HTERT RPE-1 (cell line): ENCODE measurements around the gene BHLHE41.

Experiments
- in situ Hi-C: fragments of 300-500 bp; cut with MboI; formaldehyde crosslinking; loops from 4 replicates; pipeline ENCODE4 v1.14.3; 2020; ENCODE audit warnings: low sequenced_read_pairs

The BHLHE41 gene

DNA sequence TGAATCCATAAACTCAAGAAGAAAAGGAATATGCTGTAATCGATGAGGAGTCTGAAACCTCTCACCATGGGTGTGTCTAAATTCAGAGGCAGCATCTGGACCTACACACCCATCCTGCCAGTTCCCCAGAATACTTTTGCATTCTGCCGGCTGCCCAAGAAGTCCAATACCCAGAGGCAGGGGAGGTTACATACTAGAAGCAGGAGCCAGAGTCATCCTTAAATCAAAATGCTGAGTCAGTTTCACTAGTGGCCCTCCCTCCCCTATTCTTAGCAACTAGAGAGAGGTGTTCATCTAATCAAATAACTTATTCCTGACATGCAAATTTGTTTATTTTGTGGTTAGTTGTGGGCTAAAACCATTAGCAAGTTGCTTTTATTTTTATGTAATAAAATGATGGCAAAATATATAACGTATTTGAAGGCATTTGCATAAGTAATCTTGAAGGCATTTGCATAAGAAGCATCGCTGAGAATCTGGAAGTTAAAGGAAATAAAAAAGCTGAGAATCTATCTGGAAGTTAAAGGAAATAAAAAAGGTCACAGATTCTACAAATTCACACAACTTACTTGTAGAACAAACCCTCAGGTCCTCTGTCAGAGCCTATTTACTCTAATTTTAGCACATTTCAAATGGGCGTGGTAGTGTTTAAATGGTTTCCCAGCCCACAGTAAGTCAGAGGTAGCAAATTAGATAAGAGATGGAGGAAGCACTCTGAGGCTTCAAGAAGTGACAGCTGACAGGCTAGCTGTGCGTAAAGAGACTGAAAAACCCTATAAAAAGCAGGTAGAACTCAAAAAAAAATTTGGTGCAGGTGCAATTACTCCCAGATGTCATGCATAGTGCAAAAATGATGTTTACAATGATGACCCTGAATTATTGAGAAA lies 7.8 kb downstream of the BHLHE41 start:
- in situ Hi-C loops = no loop called here

DNA sequence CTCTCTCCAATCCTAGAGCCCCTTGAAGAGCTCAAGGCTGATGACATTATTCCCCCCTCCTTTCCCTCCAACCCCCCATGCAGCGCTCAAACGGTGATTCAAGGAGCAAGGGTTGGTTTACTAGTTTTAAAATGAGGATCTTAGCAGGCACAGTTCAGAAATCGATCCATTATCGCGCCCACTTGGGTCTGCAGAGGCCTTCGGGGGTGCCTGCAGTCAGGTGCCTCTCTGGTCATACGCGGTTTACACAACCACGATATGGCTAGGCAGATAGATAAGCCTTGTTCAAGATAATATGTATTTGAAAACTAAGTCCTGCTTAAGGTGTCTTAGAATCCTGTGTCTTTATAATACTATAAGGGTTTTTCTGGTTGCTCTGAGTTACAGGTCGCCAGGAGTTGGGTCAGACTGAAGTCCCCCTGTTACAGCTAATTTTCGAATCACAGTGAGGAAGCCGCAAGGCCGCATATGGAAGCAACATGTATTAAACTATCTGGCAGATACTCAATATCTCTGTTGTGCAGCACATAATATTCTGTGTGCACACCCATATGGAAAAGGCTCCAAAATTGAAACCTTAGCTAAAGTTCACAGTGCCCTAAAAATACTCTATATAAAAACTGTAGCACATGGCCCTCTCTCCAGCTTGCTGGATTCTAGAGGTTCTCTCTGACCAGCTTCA lies 10.0 kb downstream of the BHLHE41 start:
- in situ Hi-C loops = no loop called here

DNA sequence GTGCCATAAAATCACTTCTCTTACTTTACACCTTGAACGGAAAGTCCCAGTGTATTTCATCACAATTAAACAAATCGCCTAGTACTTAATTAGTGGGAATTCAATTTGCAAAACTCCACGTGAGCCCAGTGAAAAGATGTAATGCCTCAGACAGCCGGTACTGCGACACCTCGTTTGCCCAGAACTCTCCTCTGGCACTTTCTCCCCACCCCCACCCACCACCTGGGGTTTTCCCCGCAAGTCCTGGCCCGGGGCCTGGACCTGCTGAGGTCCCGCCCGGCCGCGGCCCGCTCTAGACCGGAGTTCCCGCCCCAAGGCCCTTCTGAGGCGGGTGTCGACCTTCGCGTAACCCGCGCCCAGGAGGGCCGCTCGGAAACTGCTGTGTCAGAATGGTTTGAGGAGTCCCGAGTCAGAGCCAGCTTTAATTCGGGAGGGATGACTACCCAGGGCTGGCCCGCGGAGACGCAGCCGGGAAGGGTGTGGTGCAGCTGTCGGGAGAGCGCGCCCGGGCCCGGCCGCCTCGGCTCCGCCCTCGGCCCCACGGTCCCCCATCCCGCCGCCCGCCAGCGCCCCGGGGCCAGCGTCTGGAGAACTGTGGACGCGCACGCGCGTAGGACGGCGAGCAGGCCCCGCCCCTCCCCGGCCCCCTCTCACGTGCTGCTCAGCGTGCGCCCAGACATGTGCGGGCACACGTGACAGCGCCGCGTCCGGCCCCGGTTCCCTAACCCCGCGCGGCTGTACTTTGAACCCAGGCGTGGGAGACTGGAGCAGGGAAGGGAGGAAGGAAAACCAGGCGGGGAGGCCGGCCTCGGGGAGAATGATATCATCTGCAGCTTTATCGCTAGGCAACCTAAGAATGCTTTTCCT lies 10.8 kb downstream of the BHLHE41 start:
- in situ Hi-C loops = no loop called here

DNA sequence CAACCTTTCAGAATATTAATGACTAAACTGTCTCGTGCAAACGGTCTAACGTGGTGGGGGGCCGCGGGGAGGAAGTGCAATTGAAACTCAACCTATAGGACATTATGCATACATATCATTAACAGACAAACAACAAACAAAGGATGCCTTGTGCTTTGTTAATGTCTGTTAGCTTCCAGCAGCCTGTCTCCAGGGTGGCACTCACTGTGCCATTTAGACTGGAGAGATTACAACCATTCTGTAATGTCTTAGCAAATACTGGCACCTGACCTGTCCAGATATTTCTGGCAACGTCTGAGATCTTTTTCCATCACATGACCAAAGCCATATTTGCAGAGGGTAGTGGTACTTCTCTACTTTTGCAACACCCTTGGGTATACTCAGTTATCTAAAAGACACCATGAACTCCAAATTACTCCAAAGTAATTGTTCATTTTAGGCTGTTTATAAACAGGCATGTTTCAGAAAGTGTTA lies 11.6 kb downstream of the BHLHE41 start:
- in situ Hi-C loops = no loop called here

DNA sequence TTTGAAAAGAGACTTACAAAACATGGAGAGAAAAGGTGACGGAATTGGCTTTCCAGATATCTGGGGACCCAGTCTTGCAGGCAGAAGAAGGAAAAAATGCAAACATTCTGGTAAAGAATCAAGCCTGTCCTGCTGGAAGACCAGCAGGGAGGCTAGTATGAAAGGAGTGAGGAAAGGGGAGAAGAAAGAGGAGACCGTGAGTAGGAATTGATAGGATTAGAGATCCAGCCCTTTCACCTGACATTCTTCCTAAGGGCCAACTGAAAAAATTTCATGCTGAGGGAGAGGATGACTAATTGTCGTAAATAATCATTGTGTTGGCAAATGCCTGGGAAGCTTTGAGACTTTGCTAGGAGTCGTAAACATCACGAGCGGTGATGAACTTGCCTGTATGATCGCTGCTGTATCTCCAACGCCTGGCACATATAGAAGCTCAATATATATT lies 12.1 kb downstream of the BHLHE41 start:
- in situ Hi-C loops = no loop called here

DNA sequence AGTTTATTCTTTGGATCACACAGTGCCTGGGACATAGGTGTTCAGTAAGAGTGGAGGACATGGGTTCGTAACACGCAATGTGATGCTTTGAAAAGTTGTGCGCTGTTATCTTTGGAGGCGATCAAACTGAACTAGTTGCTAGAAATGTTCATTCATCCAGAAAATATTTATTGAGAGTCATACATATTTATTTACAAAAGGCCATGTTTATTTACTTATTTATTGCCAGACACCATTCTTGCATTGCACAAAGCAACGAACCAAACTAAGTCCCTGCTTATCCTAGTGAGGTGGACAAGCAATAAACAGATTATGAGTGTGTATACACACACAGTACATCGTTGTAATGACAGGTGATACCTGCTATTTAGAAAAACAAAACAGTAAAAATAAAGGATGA lies 12.6 kb downstream of the BHLHE41 start:
- in situ Hi-C loops = no loop called here

DNA sequence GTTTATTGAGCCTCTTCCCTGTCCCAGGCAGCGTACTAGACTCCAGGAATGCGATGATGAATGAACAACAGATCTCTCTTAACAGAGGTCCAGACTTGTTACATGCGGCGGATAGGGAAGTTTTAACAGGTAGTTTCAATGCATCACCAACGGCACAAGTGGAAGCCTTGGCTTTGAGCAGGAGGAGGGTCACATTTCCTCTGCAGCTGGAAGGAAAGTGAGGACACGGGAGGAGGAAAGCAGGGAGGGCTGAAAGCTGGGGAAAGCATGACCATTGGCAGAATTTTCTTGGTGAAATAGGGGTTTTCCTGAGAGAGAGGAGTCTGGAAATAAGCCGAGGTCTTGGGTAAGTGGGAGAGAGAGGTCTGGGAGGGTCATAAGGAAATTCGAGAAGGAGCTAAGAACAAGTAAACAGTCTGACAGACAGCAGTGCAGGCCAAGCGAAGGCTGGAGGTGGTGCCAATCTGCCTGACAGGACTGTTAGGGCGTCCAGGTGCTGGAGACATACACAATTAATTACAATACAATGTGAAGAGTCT lies 15.4 kb downstream of the BHLHE41 start:
- in situ Hi-C loops = no loop called here

DNA sequence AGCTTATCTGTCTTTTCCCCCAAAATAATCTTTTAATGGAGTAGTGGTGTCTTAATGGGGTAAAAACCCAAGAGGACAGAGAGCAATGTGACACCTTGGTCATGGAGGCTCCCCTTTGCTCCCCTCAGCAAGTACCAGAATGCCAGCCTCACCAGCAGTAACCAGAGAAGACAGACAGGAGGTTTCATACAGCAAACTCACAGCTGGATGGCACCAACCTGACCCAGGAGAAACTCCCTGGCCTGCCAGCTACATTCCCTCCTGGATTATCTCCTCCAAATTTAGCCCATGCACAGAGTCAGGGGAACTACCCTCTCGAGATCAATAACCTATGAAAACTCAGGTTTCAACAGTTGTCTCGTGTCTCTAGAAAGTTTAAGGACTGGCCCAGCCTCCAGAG lies 15.9 kb downstream of the BHLHE41 start:
- in situ Hi-C loops = no loop called here

DNA sequence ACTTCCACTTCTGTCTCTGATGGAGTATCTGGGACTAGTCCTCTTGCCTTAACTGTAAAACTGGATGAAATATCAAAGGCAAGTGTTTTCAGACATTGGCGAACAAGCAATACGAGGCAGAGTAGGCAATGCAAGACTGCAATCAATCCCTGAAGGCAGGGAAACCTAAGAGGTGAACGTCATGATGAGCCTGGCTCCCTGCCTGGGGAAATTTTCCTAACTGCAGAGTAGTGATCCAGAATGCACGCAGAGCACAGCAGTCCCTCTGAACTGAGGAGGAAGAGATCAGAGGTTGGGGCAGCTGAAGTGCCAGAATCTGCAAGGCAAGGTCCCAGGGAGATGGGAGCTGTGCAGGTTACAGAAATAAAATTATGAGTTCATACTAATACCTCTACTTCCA lies 18.5 kb downstream of the BHLHE41 start:
- in situ Hi-C loops = no loop called here

DNA sequence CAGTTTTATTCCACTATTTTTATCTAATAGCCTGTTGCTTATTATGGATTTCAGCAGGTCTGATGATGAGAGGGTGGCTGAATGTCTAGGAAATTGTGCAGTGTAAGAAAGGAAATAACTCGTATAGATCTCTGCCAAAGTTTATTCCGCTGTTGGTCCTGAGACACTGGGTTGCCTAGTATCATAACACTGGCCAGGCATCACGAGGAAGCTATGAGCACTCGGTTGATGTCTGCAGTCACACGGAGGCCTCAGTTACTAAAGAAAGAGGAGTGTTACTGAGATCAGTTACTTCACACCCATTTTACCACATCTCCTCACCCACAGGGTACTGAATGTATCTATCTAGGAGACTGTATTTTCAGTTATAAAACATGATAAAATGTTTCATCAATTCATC lies 21.9 kb downstream of the BHLHE41 start:
- in situ Hi-C loops = no loop called here

DNA sequence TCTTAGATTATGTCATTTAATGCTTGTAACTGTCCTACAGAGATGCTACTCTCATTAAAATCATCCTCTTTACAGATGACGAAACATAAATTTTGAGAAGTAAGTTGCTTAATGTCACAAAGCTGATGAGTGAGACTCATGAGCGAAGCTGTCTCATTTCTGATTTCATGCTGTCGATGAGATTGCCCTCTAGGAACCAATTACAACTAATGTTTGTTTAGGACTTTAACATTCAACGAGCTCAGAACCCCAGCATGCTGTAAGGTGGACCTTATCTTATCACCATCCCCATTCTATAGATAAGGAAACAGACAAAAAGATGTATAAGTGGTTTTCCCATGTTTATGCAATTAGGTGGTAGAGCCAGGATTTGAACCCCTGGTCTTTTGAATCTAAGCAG lies 23.1 kb downstream of the BHLHE41 start:
- in situ Hi-C loops = no loop called here

DNA sequence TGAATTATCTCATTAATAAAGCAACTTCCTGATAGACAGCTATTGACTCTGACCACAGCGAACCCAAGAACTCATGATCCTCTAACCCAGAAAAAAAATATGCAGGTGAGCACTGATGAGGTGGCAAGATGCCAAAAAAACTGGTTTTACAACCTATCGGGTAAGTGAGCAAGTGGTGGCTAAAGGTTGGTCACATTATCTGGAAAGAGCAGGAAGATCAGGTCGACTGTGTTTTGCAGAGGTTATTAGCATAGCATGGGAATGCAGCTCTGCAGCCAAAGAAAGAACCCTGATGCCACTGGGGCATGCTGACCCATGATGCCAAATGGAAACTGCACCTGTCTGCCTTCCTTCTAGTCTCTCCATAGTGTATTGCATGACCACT lies 23.5 kb downstream of the BHLHE41 start:
- in situ Hi-C loops = no loop called here

DNA sequence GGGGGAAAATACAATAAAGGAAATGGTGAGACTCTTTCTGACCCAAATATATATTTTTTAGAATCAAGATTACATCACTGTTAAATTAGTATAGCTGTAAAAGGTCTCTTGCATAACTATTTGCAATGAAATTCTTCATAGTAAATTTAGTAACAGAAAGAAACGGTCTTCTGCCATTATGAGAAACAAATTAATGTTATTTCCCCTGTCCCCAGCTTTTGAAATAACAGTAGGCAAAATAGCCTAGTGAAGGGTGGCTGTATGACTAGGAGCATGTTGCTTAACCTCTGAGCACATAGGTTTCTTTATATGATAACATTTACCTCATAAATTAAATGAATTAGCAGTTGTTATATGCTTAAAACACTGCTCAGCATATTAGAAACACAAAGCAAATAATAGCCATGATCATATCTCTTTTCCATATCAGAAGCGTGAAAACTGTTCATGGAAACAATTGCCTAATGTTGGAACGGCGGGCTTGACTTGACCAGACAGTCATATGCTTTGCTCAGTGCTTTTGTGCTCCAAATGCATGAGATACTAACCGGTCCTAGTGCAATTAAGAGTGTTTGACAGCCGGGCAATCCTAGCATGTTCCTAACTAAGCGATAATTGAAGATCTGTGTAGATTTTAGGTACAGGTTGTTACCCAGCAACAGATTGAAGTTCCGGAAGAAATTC lies 24.0 kb downstream of the BHLHE41 start:
- in situ Hi-C loops = no loop called here

DNA sequence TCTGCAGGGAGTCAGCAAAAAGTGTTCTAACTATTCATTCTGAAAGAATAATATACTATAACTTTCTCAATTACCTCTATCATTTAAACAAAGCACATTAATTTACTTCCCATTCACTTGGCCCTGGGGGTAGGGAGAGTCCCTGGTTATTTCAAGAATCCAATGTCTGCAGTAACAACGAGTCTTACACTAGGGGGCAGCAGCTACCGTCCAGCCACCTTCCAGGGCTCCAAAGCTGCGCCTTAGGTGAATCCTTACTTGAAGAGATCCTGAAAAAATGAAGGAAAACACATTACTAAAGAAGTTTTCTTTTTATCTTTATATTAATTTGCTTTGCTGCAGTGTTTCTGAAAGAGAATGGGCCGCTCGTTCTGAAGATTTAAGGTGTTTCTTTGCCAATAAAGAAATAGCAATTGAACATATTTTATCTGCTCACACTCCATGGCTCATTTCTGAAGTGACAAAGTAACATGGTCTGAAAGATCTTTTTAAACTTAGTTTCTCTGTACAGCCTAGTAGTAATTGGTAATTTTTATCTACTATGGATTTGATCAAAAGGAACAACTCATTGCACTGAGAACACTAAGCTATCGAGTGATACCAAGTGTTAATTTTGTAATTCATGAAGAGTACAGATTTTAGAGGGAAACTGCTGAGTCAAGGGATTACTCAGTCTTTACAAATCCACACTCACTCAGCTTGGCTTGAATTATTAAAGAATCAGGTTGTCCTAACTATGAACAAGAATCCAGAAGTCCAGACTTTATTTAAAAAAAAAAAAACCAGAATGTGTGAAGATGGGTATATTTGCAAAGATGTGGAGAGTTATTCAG lies 27.6 kb downstream of the BHLHE41 start:
- in situ Hi-C loops = no loop called here

DNA sequence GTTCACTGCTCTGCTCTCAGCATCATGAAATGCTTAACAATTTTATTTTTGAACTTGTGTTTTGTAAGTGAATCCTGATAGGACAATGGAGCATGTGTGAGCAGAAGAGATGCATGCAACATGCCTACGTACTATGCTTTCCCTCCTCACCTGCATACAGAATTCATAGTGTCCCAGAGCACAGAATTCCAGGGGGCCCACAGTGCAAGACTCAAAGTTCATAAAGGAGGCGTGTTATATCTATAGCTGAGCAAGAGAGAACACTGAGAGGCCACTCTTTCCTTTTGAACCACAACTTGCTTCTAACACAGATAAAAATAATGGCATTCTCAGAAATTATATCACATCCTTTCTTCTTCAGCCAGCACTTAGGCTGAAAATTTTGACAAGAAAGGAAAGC lies 28.8 kb downstream of the BHLHE41 start:
- in situ Hi-C loops = no loop called here

DNA sequence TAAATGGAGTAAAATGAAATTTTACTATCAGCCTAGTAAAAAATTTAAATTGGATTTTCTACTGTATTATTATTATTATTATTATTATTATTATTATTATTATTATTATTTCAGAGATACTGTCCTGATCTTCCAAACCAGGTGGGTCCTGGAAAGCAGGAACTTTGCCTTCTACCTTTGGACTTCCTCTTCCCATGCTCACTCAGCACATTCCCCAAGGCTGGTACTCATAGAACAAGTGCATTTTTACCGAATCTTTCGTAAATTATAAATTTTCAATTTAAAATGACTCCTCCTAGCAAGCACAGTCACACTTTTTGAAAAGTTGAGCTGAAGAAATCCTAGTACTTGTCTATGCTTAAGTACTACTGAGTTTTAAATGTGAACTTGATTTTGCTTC lies 29.7 kb downstream of the BHLHE41 start:
- in situ Hi-C loops = no loop called here

DNA sequence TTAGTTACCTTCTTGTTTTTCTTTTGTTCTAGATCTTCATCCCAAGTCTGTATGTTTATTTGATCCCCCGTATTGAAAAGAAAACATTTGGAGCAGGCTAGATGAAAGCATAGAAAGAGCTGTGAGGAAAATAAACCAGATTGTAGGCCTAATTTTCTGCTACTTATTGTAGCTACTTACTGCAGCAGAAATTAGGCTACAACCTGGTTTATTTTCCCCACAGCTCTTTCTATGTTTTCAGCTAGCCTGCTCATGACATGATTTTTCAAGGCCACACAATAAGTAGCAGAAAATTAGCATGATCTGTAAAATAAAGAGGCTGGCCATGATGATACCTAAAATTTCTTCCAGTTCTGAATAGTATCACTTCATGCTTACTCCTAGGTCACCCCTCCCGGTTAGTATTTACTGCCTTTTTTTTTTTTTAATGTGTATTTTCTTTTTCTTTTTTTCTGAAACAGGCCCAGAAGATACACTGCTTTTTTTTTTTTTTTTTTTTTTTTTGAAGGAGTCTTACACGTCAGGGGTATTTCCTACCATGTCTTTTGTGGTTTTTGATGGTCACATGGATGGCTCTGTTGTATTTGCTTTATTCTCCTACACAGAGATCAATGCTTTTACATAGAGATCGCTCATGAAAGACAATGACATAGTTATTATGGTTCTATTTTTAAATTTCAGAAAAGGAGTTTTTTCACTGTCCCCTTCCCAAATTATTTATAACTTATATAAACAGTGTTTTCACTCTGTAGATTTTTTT lies 32.3 kb downstream of the BHLHE41 start:
- in situ Hi-C loops = no loop called here

DNA sequence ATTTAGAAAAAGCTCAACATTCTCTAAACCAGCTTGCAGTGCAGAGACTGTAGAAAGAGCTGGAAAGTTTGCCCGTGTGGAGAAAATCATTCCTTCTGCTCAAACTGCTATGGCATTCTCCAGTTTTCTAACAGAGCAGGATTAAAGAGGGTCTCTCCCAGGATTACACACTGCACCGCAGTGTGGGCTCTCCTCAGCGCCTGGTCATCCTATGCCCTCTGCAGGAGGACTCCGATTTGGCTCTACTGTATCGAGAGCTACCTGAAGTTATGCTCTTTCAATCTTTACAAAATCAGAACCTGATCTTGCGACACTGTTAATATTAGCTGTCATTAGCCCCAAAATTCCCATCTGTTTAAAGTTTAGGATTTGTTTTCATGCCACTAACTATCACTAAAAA lies 33.0 kb downstream of the BHLHE41 start:
- in situ Hi-C loops = no loop called here
